ENCODE results near the gene SP7.
"Not testable (repeated sequence)": the region's sequence is repeated elsewhere in the genome, so short reads cannot be mapped to it uniquely, and the experiment has no call there.

SP7 gene

GRCh38 chr12:53378724-53379388 is 42.7 kb upstream of the SP7 start:
- peaks cover 12% of the 10 kb centered on the region for H3F3A ChIP-seq (ENCODE audit: insufficient read depth, low read length)
- no peaks in the 10 kb centered on the region for H3K9me3 ChIP-seq (replicated peaks; ENCODE audit: insufficient read depth, low read length)
- H3K4me2 ChIP-seq (ENCODE audit: low read depth, low read length) = peak overlapping the region; percentile 86
- no peak for TF ChIP-seq CTCF (IDR thresholded peaks at IDR 0.05; ENCODE audit: low read length)
- H3K36me3 ChIP-seq (replicated peaks; ENCODE audit: insufficient read depth, low read length) = peaks cover 6% of the 10 kb centered on the region; the same call in 1 of the 2 replicates
- peak overlapping the region; percentile 73 for H2AFZ ChIP-seq (ENCODE audit: low read length)
- no peaks in the 10 kb centered on the region for H3K9me2 ChIP-seq (replicated peaks; ENCODE audit: insufficient read depth, low read length)
- peak; percentile 26 for DNase-seq
- H3K27ac ChIP-seq (ENCODE audit: low read length) = peak overlapping the region; percentile 77
- H3K27me3 ChIP-seq (replicated peaks; ENCODE audit: insufficient read depth, low read length) = no peaks in the 10 kb centered on the region
- H3K9ac ChIP-seq (ENCODE audit: low read length) = peak overlapping the region; percentile 84
- H4K20me1 ChIP-seq (ENCODE audit: insufficient read depth, low read length) = no peaks in the 10 kb centered on the region
- H3K79me2 ChIP-seq (ENCODE audit: low read length) = peaks cover 32% of the 10 kb centered on the region
- H3K4me3 ChIP-seq (ENCODE audit: low read length) = peak overlapping the region; percentile 65
- peaks cover 28% of the 10 kb centered on the region for H3K4me1 ChIP-seq (ENCODE audit: low read length)

GRCh38 chr12:53378222-53378621 is 42.1 kb upstream of the SP7 start:
- Histone ChIP-seq H3K4me1 (ENCODE audit: low read length) (peaks cover 31% of the 10 kb centered on the region), H3K27ac (ENCODE audit: low read length) (no peak overlapping the region), H3K79me2 (ENCODE audit: low read length) (peaks cover 26% of the 10 kb centered on the region), H3F3A (ENCODE audit: insufficient read depth, low read length) (peaks cover 15% of the 10 kb centered on the region), H3K9me2 (replicated peaks; ENCODE audit: insufficient read depth, low read length) (no peaks in the 10 kb centered on the region), H3K9me3 (replicated peaks; ENCODE audit: insufficient read depth, low read length) (no peaks in the 10 kb centered on the region), H3K27me3 (replicated peaks; ENCODE audit: insufficient read depth, low read length) (no peaks in the 10 kb centered on the region), H3K4me3 (ENCODE audit: low read length) (no peak overlapping the region), H3K9ac (ENCODE audit: low read length) (no peak overlapping the region), H2AFZ (ENCODE audit: low read length) (peak overlapping the region; percentile 36; the same call in 1 of the 2 replicates), H3K4me2 (ENCODE audit: low read depth, low read length) (peak overlapping the region; percentile 86; the same call in 1 of the 2 replicates), H3K36me3 (replicated peaks; ENCODE audit: insufficient read depth, low read length) (peaks cover 6% of the 10 kb centered on the region; the same call in 1 of the 2 replicates), H4K20me1 (ENCODE audit: insufficient read depth, low read length) (no peaks in the 10 kb centered on the region)
- no peak for TF ChIP-seq EZH2 (optimal IDR thresholded peaks at IDR 0.05; ENCODE audit: low read depth, low read length)
- no peak for DNase-seq

- no peaks in the 10 kb centered on the region for H3K27me3 ChIP-seq (replicated peaks; ENCODE audit: insufficient read depth, low read length)
- H3K9ac ChIP-seq (ENCODE audit: low read length) = no peak overlapping the region
- H3K4me2 ChIP-seq (ENCODE audit: low read depth, low read length) = no peak overlapping the region
- H3K4me1 ChIP-seq (ENCODE audit: low read length) = peaks cover 25% of the 10 kb centered on the region
- H3K36me3 ChIP-seq (replicated peaks; ENCODE audit: insufficient read depth, low read length) = no peaks in the 10 kb centered on the region
- no peak overlapping the region for H3K4me3 ChIP-seq (ENCODE audit: low read length)
- H2AFZ ChIP-seq (ENCODE audit: low read length) = no peak overlapping the region
- H3K79me2 ChIP-seq (ENCODE audit: low read length) = peaks cover 11% of the 10 kb centered on the region
- no peaks in the 10 kb centered on the region for H3K9me2 ChIP-seq (replicated peaks; ENCODE audit: insufficient read depth, low read length)
- TF ChIP-seq EZH2 (optimal IDR thresholded peaks at IDR 0.05; ENCODE audit: low read depth, low read length) (no peak), CTCF (IDR thresholded peaks at IDR 0.05; ENCODE audit: low read length) (no peak), EZH2phosphoT487 (IDR thresholded peaks at IDR 0.05; ENCODE audit: low read length) (no peak)
- no peak overlapping the region for H3K27ac ChIP-seq (ENCODE audit: low read length)
- DNase-seq = no peak
- H4K20me1 ChIP-seq (ENCODE audit: insufficient read depth, low read length) = no peaks in the 10 kb centered on the region
- no peaks in the 10 kb centered on the region for H3K9me3 ChIP-seq (replicated peaks; ENCODE audit: insufficient read depth, low read length)
- peaks cover 13% of the 10 kb centered on the region for H3F3A ChIP-seq (ENCODE audit: insufficient read depth, low read length)
Observed at GRCh38 chr12:53376747-53377146, 40.6 kb upstream of the SP7 start.

- H3F3A ChIP-seq (ENCODE audit: insufficient read depth, low read length) = peaks cover 15% of the 10 kb centered on the region
- H3K4me2 ChIP-seq (ENCODE audit: low read depth, low read length); H4K20me1 ChIP-seq (ENCODE audit: insufficient read depth, low read length); H3K4me3 ChIP-seq (ENCODE audit: low read length); H3K36me3 ChIP-seq (replicated peaks; ENCODE audit: insufficient read depth, low read length); H3K9me3 ChIP-seq (replicated peaks; ENCODE audit: insufficient read depth, low read length); H3K9ac ChIP-seq (ENCODE audit: low read length); H3K27me3 ChIP-seq (replicated peaks; ENCODE audit: insufficient read depth, low read length); H3K9me2 ChIP-seq (replicated peaks; ENCODE audit: insufficient read depth, low read length); DNase-seq; H3K79me2 ChIP-seq (ENCODE audit: low read length): not testable (repeated sequence)
- peak overlapping the region; percentile 77; the same call in 1 of the 2 replicates for H3K27ac ChIP-seq (ENCODE audit: low read length)
- H2AFZ ChIP-seq (ENCODE audit: low read length) = peak overlapping the region; percentile 96
- H3K4me1 ChIP-seq (ENCODE audit: low read length) = peaks cover 20% of the 10 kb centered on the region
Observed at GRCh38 chr12:53374277-53374676, 38.1 kb upstream of the SP7 start.

GRCh38 chr12:53373554-53374133 is 37.5 kb upstream of the SP7 start:
- Histone ChIP-seq H3F3A (ENCODE audit: insufficient read depth, low read length) (peaks cover 15% of the 10 kb centered on the region), H3K4me1 (ENCODE audit: low read length) (peaks cover 20% of the 10 kb centered on the region), H3K9ac (ENCODE audit: low read length) (peak overlapping the region; percentile 41; the same call in 1 of the 2 replicates), H3K4me2 (ENCODE audit: low read depth, low read length) (peak overlapping the region; percentile 51; the same call in 1 of the 2 replicates), H2AFZ (ENCODE audit: low read length) (peak overlapping the region; percentile 96), H3K4me3 (ENCODE audit: low read length) (peak overlapping the region; percentile 13; the same call in 1 of the 2 replicates), H3K27ac (ENCODE audit: low read length) (peak overlapping the region; percentile 77)
- H3K9me2 ChIP-seq (replicated peaks; ENCODE audit: insufficient read depth, low read length); H3K9me3 ChIP-seq (replicated peaks; ENCODE audit: insufficient read depth, low read length); H4K20me1 ChIP-seq (ENCODE audit: insufficient read depth, low read length); H3K36me3 ChIP-seq (replicated peaks; ENCODE audit: insufficient read depth, low read length); H3K79me2 ChIP-seq (ENCODE audit: low read length); H3K27me3 ChIP-seq (replicated peaks; ENCODE audit: insufficient read depth, low read length): not testable (repeated sequence)
- peak; percentile 48 for DNase-seq
